WTC11 (cell line): ENCODE measurements around the gene TACC2. TPM values are rescaled to one million over a fixed set of nuclear protein-coding genes. Genes with fewer than 3 reads are reported as not detected.

Experiments
- ATAC-seq: fragments of 200-7000 bp; cut with Tn5 transposase; 2 replicates; pipeline ENCODE4 v1.10.0; 2021; ENCODE audit warnings: mild to moderate bottlenecking, moderate library complexity
- CTCF ChIA-PET: fragments of 300-600 bp; sonication (Branson Sonifier 250); formaldehyde crosslinking; loops from one replicate; lab custom pipeline; 2021; ENCODE audit warnings: antibody characterized with exemption; lab: Charles Lee
- POLR2A ChIA-PET: fragments of 350-600 bp; sonication (Branson Sonifier 250); formaldehyde crosslinking; loops from one replicate; lab custom pipeline; 2021; ENCODE audit warnings: antibody characterized with exemption; lab: Charles Lee
- DNase-seq: peaks from one replicate; pipeline ENCODE4 v3.0.0; 2021; ENCODE audit warnings: low spot score
- H3K27ac Mint-ChIP-seq: 2 replicates; pipeline ENCODE4 v1.8.0; 2021; ENCODE audit warnings: mixed read lengths
- H3K27me3 Mint-ChIP-seq: 2 replicates; pipeline ENCODE4 v1.8.0; 2021; ENCODE audit warnings: low read depth, mild to moderate bottlenecking, moderate library complexity, mixed read lengths
- H3K36me3 Mint-ChIP-seq: 2 replicates; pipeline ENCODE4 v1.8.0; 2021; ENCODE audit warnings: mixed read lengths
- H3K4me1 Mint-ChIP-seq: 2 replicates; pipeline ENCODE4 v1.8.0; 2022; ENCODE audit warnings: mixed read lengths
- H3K4me3 Mint-ChIP-seq: 2 replicates; pipeline ENCODE4 v1.8.0; 2021; ENCODE audit warnings: mild to moderate bottlenecking, moderate library complexity, mixed read lengths
- H3K9me3 Mint-ChIP-seq: 2 replicates; pipeline ENCODE4 v1.8.0; 2021; ENCODE audit warnings: mixed read lengths
- ARID4B ChIP-seq: sonication (generic); formaldehyde crosslinking; IDR thresholded peaks from 2 replicates; pipeline ENCODE4 v1.8.0; 2023; ENCODE audit warnings: missing genetic modification reagents, mild to moderate bottlenecking, borderline replicate concordance
- ATF6 ChIP-seq: sonication (generic); formaldehyde crosslinking; IDR thresholded peaks from 2 replicates; pipeline ENCODE4 v1.8.1; 2023; ENCODE audit warnings: mild to moderate bottlenecking, missing genetic modification reagents
- FOXP4 ChIP-seq: sonication (generic); formaldehyde crosslinking; IDR thresholded peaks from 2 replicates; pipeline ENCODE4 v1.8.0; 2022; ENCODE audit warnings: mild to moderate bottlenecking, missing genetic modification reagents
- MLX ChIP-seq: sonication (generic); formaldehyde crosslinking; IDR thresholded peaks from 2 replicates; pipeline ENCODE4 v1.8.1; 2023; ENCODE audit warnings: mild to moderate bottlenecking, missing genetic modification reagents, moderate library complexity
- MYBL2 ChIP-seq: sonication (generic); formaldehyde crosslinking; IDR thresholded peaks from 2 replicates; pipeline ENCODE4 v1.8.1; 2023; ENCODE audit warnings: mild to moderate bottlenecking, moderate library complexity, missing genetic modification reagents
- NFE2L1 ChIP-seq: sonication (generic); formaldehyde crosslinking; IDR thresholded peaks from 2 replicates; pipeline ENCODE4 v1.8.1; 2023; ENCODE audit warnings: missing genetic modification reagents
- NFYB ChIP-seq: sonication (generic); formaldehyde crosslinking; conservative IDR thresholded peaks from 2 replicates; pipeline ENCODE4 v1.8.0; 2022; ENCODE audit warnings: low read depth, missing genetic modification reagents
- OVOL2 ChIP-seq: fragments of 250-450 bp; sonication (Bioruptor Pico); IDR thresholded peaks from 2 replicates; pipeline ENCODE4 v1.9.0; 2021; ENCODE audit warnings: mild to moderate bottlenecking, borderline replicate concordance
- PRDM15 ChIP-seq: sonication (generic); formaldehyde crosslinking; IDR thresholded peaks from 2 replicates; pipeline ENCODE4 v1.8.0; 2022; ENCODE audit warnings: missing genetic modification reagents
- SMAD4 ChIP-seq: sonication (generic); formaldehyde crosslinking; IDR thresholded peaks from 2 replicates; pipeline ENCODE4 v1.8.0; 2022; ENCODE audit warnings: mild to moderate bottlenecking, missing genetic modification reagents
- SOX15 ChIP-seq: fragments of 250-450 bp; sonication (Bioruptor Pico); IDR thresholded peaks from 2 replicates; pipeline ENCODE4 v1.9.0; 2021; ENCODE audit warnings: mild to moderate bottlenecking
- SP1 ChIP-seq: sonication (generic); formaldehyde crosslinking; conservative IDR thresholded peaks from 2 replicates; pipeline ENCODE4 v1.8.1; 2022; ENCODE audit warnings: missing genetic modification reagents
- TP53 ChIP-seq: sonication (generic); formaldehyde crosslinking; IDR thresholded peaks from 2 replicates; pipeline ENCODE4 v1.8.1; 2023; ENCODE audit warnings: mild to moderate bottlenecking, missing genetic modification reagents
- ZBTB21 ChIP-seq: sonication (generic); formaldehyde crosslinking; IDR thresholded peaks from 2 replicates; pipeline ENCODE4 v1.8.1; 2023; ENCODE audit warnings: mild to moderate bottlenecking, missing genetic modification reagents, borderline replicate concordance
- ZBTB43 ChIP-seq: sonication (generic); formaldehyde crosslinking; IDR thresholded peaks from 2 replicates; pipeline ENCODE4 v1.8.1; 2023; ENCODE audit warnings: mild to moderate bottlenecking, missing genetic modification reagents
- ZNF232 ChIP-seq: sonication (generic); formaldehyde crosslinking; IDR thresholded peaks from 2 replicates; pipeline ENCODE4 v1.8.0; 2022; ENCODE audit warnings: mild to moderate bottlenecking, missing genetic modification reagents
- ZNF423 ChIP-seq: fragments of 250-450 bp; sonication (Bioruptor Pico); IDR thresholded peaks from 2 replicates; pipeline ENCODE4 v2.1.2; 2022; ENCODE audit warnings: mild to moderate bottlenecking, moderate library complexity
- ZNF532 ChIP-seq: fragments of 250-450 bp; sonication (Bioruptor Pico); IDR thresholded peaks from 2 replicates; pipeline ENCODE4 v1.9.0; 2021; ENCODE audit warnings: mild to moderate bottlenecking, borderline replicate concordance
- ZNF671 ChIP-seq: fragments of 250-450 bp; sonication (Bioruptor Pico); IDR thresholded peaks from 2 replicates; pipeline ENCODE4 v1.8.0; 2021; ENCODE audit warnings: mild to moderate bottlenecking
- total RNA-seq: library from RNA; stranded (reverse); gene quantifications from 3 replicates; pipeline ENCODE4 v1.2.3, GENCODE V29; 2021

TACC2 gene
- total RNA-seq, 1 experiment from 2014 or later = 28.9 TPM

- TF ChIP-seq MLX (CRISPR knock-in tag) (no peak), OVOL2 (no peak), TP53 (no peak), ARID4B (CRISPR knock-in tag) (no peak)
- TF ChIP-seq, all 79 proteins: peak for 0
Observed at GRCh38 chr10:122281751-122282150, 292.8 kb downstream of the TACC2 start (continued).

GRCh38 chr10:122282253-122282671, 293.3 kb downstream of the TACC2 start:
- ATAC-seq (no peak), DNase-seq (no peak)
- POLR2A ChIA-PET = no interaction called here
- Mint-ChIP-seq H3K9me3 (no peaks in the 10 kb centered on the region), H3K4me1 (peaks cover 15% of the 10 kb centered on the region), H3K4me3 (no peak overlapping the region), H3K36me3 (no peaks in the 10 kb centered on the region), H3K27ac (no peak overlapping the region), H3K27me3 (no peaks in the 10 kb centered on the region)
- CTCF ChIA-PET = interaction anchor here (1.0 to 4.1 kb wide), 4 partner anchors 14 to 366 kb away, joined by 3 to 18 read pairs (median 6); no protein-coding TSS in a partner anchor
- TF ChIP-seq ZNF532 (CRISPR knock-in tag) (no peak), ZBTB21 (CRISPR knock-in tag) (no peak), ATF6 (CRISPR knock-in tag) (no peak), ZNF232 (CRISPR knock-in tag) (no peak), NFE2L1 (CRISPR knock-in tag) (no peak), FOXP4 (CRISPR knock-in tag) (no peak), ZBTB43 (CRISPR knock-in tag) (no peak), PRDM15 (CRISPR knock-in tag) (no peak), ZNF423 (CRISPR knock-in tag) (no peak), SOX15 (CRISPR knock-in tag) (no peak), ZNF671 (CRISPR knock-in tag) (no peak), SMAD4 (no peak), SP1 (CRISPR knock-in tag) (no peak), MYBL2 (no peak), NFYB (CRISPR knock-in tag) (no peak)
